Loucy (cell line): ENCODE data around the gene CERS6.

Source experiments
- H2AFZ ChIP-seq: fragments of 200-600 bp; sonication (generic); 2 replicates; pipeline ENCODE4 v1.6.0; 2016; ENCODE audit warnings: antibody characterized with exemption, mild to moderate bottlenecking, low read length, moderate library complexity
- H3F3A ChIP-seq: fragments of 200-600 bp; 2 replicates; pipeline ENCODE4 v1.6.0; 2016; ENCODE audit warnings: antibody characterized with exemption, low read depth, mild to moderate bottlenecking
- H3K27me3 ChIP-seq: fragments of 200-600 bp; sonication (generic); 2 replicates; pipeline ENCODE4 v1.6.1; 2014; ENCODE audit warnings: low read length, mild to moderate bottlenecking; ENCODE audit not compliant: insufficient read depth, poor library complexity, severe bottlenecking
- H3K36me3 ChIP-seq: fragments of 200-600 bp; sonication (generic); 2 replicates; pipeline ENCODE4 v1.6.1; 2016; ENCODE audit warnings: low read length; ENCODE audit not compliant: insufficient read depth
- H3K4me1 ChIP-seq: fragments of 200-600 bp; sonication (generic); 2 replicates; pipeline ENCODE4 v1.5.1; 2014; ENCODE audit warnings: low read length, mild to moderate bottlenecking; ENCODE audit not compliant: insufficient read depth, poor library complexity, severe bottlenecking
- H3K4me2 ChIP-seq: fragments of 200-600 bp; sonication (generic); 2 replicates; pipeline ENCODE4 v1.6.0; 2014; ENCODE audit warnings: antibody characterized with exemption, low read length, low read depth, mild to moderate bottlenecking; ENCODE audit not compliant: poor library complexity, severe bottlenecking
- H3K4me3 ChIP-seq: fragments of 200-600 bp; sonication (generic); 2 replicates; pipeline ENCODE4 v1.5.1; 2014; ENCODE audit warnings: low read length, mild to moderate bottlenecking, mixed read lengths; ENCODE audit not compliant: poor library complexity, severe bottlenecking
- H3K79me2 ChIP-seq: fragments of 200-600 bp; sonication (generic); 2 replicates; pipeline ENCODE4 v1.6.1; 2014; ENCODE audit warnings: low read length; ENCODE audit not compliant: insufficient read depth
- H3K9ac ChIP-seq: fragments of 200-600 bp; sonication (generic); 2 replicates; pipeline ENCODE4 v1.6.0; 2014; ENCODE audit warnings: mild to moderate bottlenecking, low read depth, low read length, moderate library complexity; ENCODE audit not compliant: poor library complexity, severe bottlenecking
- H3K9me2 ChIP-seq: fragments of 200-600 bp; sonication (generic); replicated peaks from 2 replicates; pipeline ENCODE4 v1.6.1; 2016; ENCODE audit warnings: low read depth, low read length, mixed read lengths
- H3K9me3 ChIP-seq: fragments of 200-600 bp; sonication (generic); 2 replicates; pipeline ENCODE4 v1.6.1; 2014; ENCODE audit warnings: mild to moderate bottlenecking, antibody characterized with exemption, low read length, low read depth; ENCODE audit not compliant: insufficient read depth
- H4K20me1 ChIP-seq: fragments of 200-600 bp; sonication (generic); 2 replicates; pipeline ENCODE4 v1.6.0; 2014; ENCODE audit warnings: antibody characterized with exemption, low read length, mild to moderate bottlenecking; ENCODE audit not compliant: insufficient read depth, poor library complexity, severe bottlenecking
- CTCF ChIP-seq: fragments of 200-600 bp; sonication (generic); conservative IDR thresholded peaks from 2 replicates; pipeline ENCODE4 v1.5.1; 2014; ENCODE audit warnings: mild to moderate bottlenecking, antibody characterized with exemption, low read length
- EZH2phosphoT487 ChIP-seq: fragments of 200-600 bp; IDR thresholded peaks from 2 replicates; pipeline ENCODE4 v1.6.1; 2018; ENCODE audit warnings: antibody characterized with exemption, mild to moderate bottlenecking, moderate library complexity, borderline replicate concordance

Gene CERS6

GRCh38 chr2:168583710-168584521 lies 127.8 kb downstream of the CERS6 start:
- H4K20me1 ChIP-seq: peaks cover 27% of the 10 kb centered on the region
- H3K4me3 ChIP-seq: no peak overlapping the region
- no peak overlapping the region for H2AFZ ChIP-seq
- H3F3A ChIP-seq: no peaks in the 10 kb centered on the region
- no peaks in the 10 kb centered on the region for H3K27me3 ChIP-seq
- no peaks in the 10 kb centered on the region for H3K9me2 ChIP-seq
- no peak overlapping the region for H3K4me2 ChIP-seq
- peaks cover 7% of the 10 kb centered on the region; the same call in 1 of the 2 replicates for H3K79me2 ChIP-seq
- no peaks in the 10 kb centered on the region for H3K9me3 ChIP-seq
- peaks cover 22% of the 10 kb centered on the region for H3K4me1 ChIP-seq
- TF ChIP-seq EZH2phosphoT487 (no peak), CTCF (no peak)
- H3K36me3 ChIP-seq: no peaks in the 10 kb centered on the region; the same call in 1 of the 2 replicates
- no peak overlapping the region for H3K9ac ChIP-seq

- H3F3A ChIP-seq: no peaks in the 10 kb centered on the region
- H3K4me2 ChIP-seq: no peak overlapping the region
- no peak overlapping the region for H3K9ac ChIP-seq
Measured at GRCh38 chr2:168584911-168585310, 128.8 kb downstream of the CERS6 start.

GRCh38 chr2:168585700-168586099 lies 129.6 kb downstream of the CERS6 start:
- Histone ChIP-seq H3K79me2 (peaks cover 7% of the 10 kb centered on the region; the same call in 1 of the 2 replicates), H2AFZ (no peak overlapping the region), H3K9me3 (no peaks in the 10 kb centered on the region), H3F3A (no peaks in the 10 kb centered on the region), H3K9me2 (no peaks in the 10 kb centered on the region), H3K4me1 (peaks cover 22% of the 10 kb centered on the region), H3K27me3 (no peaks in the 10 kb centered on the region), H3K4me3 (no peak overlapping the region), H3K9ac (no peak overlapping the region), H3K4me2 (no peak overlapping the region), H3K36me3 (no peaks in the 10 kb centered on the region; the same call in 1 of the 2 replicates), H4K20me1 (peaks cover 23% of the 10 kb centered on the region)
- no peak for TF ChIP-seq CTCF
- TF ChIP-seq EZH2phosphoT487: no peak

More at GRCh38 chr2:168584911-168585310, 128.8 kb downstream of the CERS6 start:
- H3K36me3 ChIP-seq: no peaks in the 10 kb centered on the region; the same call in 1 of the 2 replicates
- H3K4me1 ChIP-seq: peaks cover 22% of the 10 kb centered on the region
- no peaks in the 10 kb centered on the region for H3K9me3 ChIP-seq
- H3K9me2 ChIP-seq: no peaks in the 10 kb centered on the region
- TF ChIP-seq EZH2phosphoT487: no peak
- TF ChIP-seq CTCF: no peak
- peaks cover 7% of the 10 kb centered on the region; the same call in 1 of the 2 replicates for H3K79me2 ChIP-seq
- no peak overlapping the region for H3K4me3 ChIP-seq
- no peaks in the 10 kb centered on the region for H3K27me3 ChIP-seq
- no peak overlapping the region for H2AFZ ChIP-seq
- peaks cover 23% of the 10 kb centered on the region for H4K20me1 ChIP-seq
